ENCODE results near the gene ZP4.

DNA sequence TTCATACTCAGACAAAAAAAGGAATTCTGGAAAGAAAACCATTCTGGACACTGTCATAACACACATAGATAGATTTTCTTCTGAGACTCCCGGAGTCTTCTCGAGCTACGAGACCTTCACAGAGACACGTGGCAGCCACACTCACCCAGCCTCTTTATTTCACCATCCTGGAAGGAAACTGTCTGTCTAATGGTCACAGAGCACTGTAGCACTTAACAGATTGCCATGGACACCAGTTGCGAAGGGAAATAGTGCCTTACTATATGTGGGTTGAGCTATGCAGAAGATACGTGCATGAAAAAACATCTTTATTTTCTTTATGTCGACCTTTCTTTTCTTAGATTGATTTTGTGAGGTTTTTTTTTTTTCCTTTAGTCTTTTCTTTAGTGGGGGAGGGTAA lies 57.9 kb downstream of the ZP4 start:
- TF ChIP-seq FOXP1 (CRISPR knock-in tag; IDR thresholded peaks at IDR 0.05) (no peak), NFIC (IDR thresholded peaks at IDR 0.05) (no peak), TCF7L2 (IDR thresholded peaks at IDR 0.05; ENCODE audit: low read depth, low read length) (no peak), TBL1XR1 (IDR thresholded peaks at IDR 0.05; ENCODE audit: low read length in 2 of 2) (no peak)

All from K562 (cell line).